ENCODE results near the gene OTOS.

Gene OTOS

GRCh38 chr2:240167588-240167880 lies 27.1 kb upstream of the OTOS start:
- DNase-seq (ENCODE audit: low spot score) = no peak

GRCh38 chr2:240166761-240167587 lies 26.5 kb upstream of the OTOS start:
- no peak for DNase-seq (ENCODE audit: low spot score)

- DNase-seq (ENCODE audit: low spot score) = no peak
Observed at GRCh38 chr2:240166191-240166590, 25.7 kb upstream of the OTOS start.

- DNase-seq (ENCODE audit: low spot score) = no peak
Observed at GRCh38 chr2:240165661-240166060, 25.2 kb upstream of the OTOS start.

GRCh38 chr2:240165034-240165433 lies 24.6 kb upstream of the OTOS start:
- no peak for DNase-seq (ENCODE audit: low spot score)

- DNase-seq (ENCODE audit: low spot score) = no peak
Observed at GRCh38 chr2:240164586-240164985, 24.1 kb upstream of the OTOS start.

GRCh38 chr2:240163844-240164574 lies 23.6 kb upstream of the OTOS start:
- DNase-seq (ENCODE audit: low spot score) = no peak

- no peak for DNase-seq (ENCODE audit: low spot score)
Observed at GRCh38 chr2:240162939-240163714, 22.7 kb upstream of the OTOS start.

- DNase-seq (ENCODE audit: low spot score) = no peak
Observed at GRCh38 chr2:240162531-240162930, 22.1 kb upstream of the OTOS start.

- no peak for DNase-seq (ENCODE audit: low spot score)
Observed at GRCh38 chr2:240162032-240162431, 21.6 kb upstream of the OTOS start.

- no peak for DNase-seq (ENCODE audit: low spot score)
Observed at GRCh38 chr2:240161087-240161750, 20.8 kb upstream of the OTOS start.

- DNase-seq (ENCODE audit: low spot score) = no peak
Observed at GRCh38 chr2:240160291-240161086, 20.0 kb upstream of the OTOS start.

GRCh38 chr2:240159251-240159839 lies 18.9 kb upstream of the OTOS start:
- DNase-seq (ENCODE audit: low spot score) = no peak

- no peak for DNase-seq (ENCODE audit: low spot score)
Observed at GRCh38 chr2:240157147-240157470, 16.7 kb upstream of the OTOS start.

- no peak for DNase-seq (ENCODE audit: low spot score)
Observed at GRCh38 chr2:240156435-240157146, 16.1 kb upstream of the OTOS start.

GRCh38 chr2:240155745-240156390 lies 15.4 kb upstream of the OTOS start:
- no peak for DNase-seq (ENCODE audit: low spot score)

GRCh38 chr2:240155048-240155744 lies 14.7 kb upstream of the OTOS start:
- no peak for DNase-seq (ENCODE audit: low spot score)

GRCh38 chr2:240154606-240155005 lies 14.1 kb upstream of the OTOS start:
- DNase-seq (ENCODE audit: low spot score) = no peak

- no peak for DNase-seq (ENCODE audit: low spot score)
Observed at GRCh38 chr2:240153418-240153817, 13.0 kb upstream of the OTOS start.
